Natural killer cell treated with Interleukin-12 subunit alpha and Interleukin-12 subunit beta and Interleukin-15 and Interleukin-18, amount 100 ng/mL, for 72 hours (primary cell): Measurements from ENCODE around the gene RIOK2. TPM values are rescaled to one million over a fixed set of nuclear protein-coding genes. Genes with fewer than 3 reads are reported as not detected.

Experiments used
- total RNA-seq, 2 donors: library from RNA; stranded (reverse); gene quantifications; one replicate each; pipeline ENCODE4 v1.2.3, GENCODE V29; 2022

RIOK2 gene
- total RNA-seq, 2 donors from 2014 or later, result 29.7 to 46.2 TPM

Other genes with a start within 250 kb of the RIOK2 start
- 100 to 1,000 TPM; 108 to 180 TPM for gene LNPEP, start 247.2 kb downstream of the RIOK2 start, total RNA-seq
- gene LIX1, start 40.6 kb downstream of the RIOK2 start, total RNA-seq, result not detected